GM19468 (cell line): ENCODE measurements around the gene NDUFAF5.
A peak's percentile ranks its signal among the peaks of the same experiment; 100 is the strongest.
"Not testable (repeated sequence)": the region's sequence is repeated elsewhere in the genome, so short reads cannot be mapped to it uniquely, and the experiment has no call there.

ENCODE experiments used
- ATAC-seq: cut with Tn5 transposase; IDR thresholded peaks from one replicate; pipeline ENCODE4 v1.9.1; 2021; ENCODE audit warnings: mild to moderate bottlenecking, moderate library complexity, moderate number of reproducible peaks; ENCODE audit not compliant: unreplicated experiment; ENCODE audit errors: extremely low read depth

Gene NDUFAF5, protein sequence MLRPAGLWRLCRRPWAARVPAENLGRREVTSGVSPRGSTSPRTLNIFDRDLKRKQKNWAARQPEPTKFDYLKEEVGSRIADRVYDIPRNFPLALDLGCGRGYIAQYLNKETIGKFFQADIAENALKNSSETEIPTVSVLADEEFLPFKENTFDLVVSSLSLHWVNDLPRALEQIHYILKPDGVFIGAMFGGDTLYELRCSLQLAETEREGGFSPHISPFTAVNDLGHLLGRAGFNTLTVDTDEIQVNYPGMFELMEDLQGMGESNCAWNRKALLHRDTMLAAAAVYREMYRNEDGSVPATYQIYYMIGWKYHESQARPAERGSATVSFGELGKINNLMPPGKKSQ

DNA sequence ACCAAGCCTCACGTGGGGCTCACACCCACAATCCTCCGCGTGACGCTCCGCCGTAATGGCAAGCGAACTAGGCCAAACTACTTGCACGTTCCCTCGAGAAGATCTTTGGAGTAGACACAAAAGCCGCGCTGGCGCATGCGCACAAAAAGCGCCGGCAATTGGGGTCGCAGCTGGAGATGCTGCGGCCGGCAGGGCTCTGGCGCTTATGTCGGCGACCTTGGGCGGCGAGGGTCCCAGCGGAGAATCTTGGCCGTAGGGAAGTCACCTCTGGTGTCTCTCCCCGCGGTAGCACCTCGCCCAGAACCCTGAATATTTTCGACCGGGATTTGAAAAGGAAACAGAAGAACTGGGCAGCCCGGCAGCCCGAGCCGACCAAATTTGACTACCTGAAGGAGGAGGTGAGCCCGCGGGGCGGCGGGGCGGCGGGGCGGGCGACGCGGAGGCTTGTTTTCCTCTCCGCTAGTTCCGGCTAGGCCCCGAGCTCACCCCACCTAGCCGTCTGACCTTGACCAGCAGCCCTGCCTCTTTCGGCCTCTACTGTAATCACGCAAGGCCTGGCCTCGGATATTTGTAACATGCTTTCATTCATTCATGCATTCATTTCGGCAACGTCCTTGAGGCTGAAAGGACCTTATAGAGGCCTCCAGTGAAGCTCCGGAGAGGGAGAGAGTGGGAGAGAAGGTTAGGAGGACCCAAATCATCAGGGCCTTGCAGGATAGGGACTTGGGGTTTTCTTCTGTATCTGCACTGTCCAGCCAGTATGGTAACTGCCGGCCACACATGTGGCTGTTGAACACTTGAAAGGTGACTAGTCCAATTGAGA, at the start of gene NDUFAF5, which contains the start of gene ESF1:
Gene NDUFAF5 (plus strand): TSS at position 136 of the 823 bp plus-strand sequence. CDS start 41 bp downstream, at position 177.
Gene ESF1 (minus strand): TSS at position 27 of the 823 bp plus-strand sequence. CDS start 1,779 bp downstream, outside the sequence.
- peak; percentile 91 for ATAC-seq

DNA sequence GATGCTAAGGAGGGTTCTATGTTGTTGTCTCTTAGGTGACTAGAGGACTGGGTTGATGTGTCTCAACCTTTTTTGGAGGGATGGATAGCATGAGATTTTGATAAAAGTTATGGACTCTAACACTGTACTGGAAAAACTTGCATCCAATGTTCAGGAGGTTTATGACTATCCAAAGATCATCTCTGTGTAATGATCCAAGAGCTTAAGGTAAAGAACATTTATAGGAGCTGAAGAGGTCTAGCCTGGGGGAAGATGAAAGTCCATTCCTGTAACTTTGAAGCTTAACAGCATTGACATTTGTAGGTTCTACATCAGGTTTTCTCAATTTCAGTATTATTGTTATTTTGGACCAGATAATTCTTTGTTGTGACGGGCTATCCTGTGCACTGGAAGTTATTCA, 49.0 kb upstream of the NDUFAF5 start:
- no peak for ATAC-seq

DNA sequence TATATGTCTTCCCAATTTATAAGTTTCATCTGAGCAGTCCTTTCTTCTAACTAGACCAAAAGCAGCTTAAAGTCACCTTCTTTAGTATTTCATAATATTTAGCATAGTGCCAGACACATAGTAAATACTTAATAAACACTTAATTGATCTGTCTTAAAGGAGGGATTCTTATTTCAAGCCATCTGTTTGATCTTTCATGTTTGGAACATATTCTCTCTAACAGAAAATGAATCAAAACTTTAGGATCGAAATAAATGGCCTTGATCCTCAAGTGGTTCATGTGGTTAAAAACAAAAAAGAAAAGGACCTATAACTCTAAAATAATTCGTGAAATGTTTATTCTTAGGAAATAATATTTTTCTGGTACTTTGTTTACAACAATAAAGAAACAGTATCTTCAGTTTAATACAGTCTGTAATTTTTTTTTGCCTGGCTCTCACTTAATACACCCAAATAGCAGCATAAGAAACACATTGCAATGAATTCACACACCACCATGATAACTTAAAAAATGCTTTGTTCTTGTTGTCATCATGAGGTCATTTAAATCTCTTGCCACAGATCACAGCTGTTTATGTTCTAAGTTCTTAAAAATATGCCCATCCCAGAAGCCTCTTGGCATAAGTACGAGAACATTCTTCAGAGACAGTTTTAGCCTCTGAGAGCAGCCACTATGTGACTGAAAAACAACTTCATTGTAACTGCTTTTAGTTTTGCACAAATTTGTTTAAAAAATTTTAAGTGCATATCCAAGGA, 48.2 kb upstream of the NDUFAF5 start:
- no peak for ATAC-seq

DNA sequence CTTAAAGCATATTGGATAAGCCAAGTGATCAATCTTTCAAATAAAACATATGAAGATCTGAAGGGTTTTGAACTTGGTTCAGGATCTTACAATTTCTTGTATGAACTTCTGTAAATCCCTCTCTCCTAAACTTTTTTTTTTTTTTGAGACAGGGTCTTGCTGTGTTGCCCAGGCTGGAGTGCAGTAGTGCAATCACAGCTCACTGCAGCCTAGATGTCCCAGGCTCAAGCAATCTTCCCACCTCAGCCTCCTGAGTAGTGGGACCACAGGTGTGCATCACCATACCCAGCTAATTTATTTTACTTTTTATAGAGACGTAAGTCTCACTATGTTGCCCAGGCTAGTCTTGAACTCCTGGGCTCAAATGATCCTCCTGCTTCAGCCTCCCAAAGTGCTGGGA, 46.6 kb upstream of the NDUFAF5 start:
- ATAC-seq: not testable (repeated sequence)

DNA sequence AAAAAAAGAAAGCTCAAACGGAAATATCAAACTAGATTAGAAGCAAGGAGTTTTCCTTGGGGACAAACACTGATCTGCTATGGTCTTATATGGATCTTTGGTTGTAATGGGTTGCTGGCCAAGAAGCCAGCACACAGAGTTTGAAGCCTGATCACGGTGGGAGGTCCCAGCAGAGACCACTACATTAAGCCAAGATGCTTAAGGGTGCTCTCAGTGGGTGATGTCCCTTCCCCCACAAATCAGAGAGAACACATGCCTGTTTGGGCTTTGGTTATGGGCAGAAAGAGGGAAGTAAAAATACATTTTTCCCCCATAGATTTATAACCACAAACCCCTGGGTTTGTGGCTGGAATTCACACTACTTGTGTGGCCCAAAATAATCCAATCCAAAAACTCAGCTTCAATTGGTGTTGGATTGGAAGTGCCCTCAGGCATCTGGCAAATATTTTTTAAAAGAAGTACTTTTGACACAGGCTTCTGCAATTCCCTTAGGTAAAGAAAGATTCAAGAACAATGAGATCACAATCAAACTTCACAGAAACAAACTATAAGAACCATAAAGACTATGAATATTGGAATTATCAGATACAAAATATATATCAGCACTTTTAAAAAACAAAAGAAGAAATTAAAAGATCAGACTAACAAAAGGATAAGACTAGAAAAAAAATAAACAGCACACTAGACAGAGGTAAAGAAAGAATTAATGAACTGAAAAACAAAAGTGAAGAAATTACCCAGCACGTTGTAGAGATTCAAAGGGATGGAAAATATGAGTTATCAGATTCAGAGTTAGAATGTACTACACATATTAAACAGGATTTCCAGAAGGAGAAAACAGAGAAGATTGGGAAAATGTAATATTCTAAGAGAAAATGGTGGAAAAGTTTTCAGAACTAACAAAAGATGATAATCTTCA, 44.8 kb upstream of the NDUFAF5 start:
- ATAC-seq: no peak

DNA sequence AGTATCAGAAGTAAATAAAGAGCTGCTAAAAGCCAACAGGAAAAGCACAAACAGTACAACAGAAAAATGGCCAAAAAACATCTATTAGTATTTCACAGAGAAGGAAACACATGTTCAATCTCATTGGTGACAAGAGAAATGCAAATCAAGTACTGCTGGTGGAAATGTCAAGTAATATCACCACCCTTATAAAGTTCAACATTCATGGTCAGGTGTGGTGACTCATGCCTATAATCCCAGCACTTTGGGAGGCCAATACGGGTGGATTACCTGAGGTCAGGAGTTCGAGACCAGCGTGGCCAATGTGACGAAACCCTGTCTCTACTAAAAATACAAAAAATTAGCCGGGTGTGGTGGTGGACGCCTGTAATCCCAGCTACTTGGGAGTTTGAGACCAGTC, 42.9 kb upstream of the NDUFAF5 start:
- ATAC-seq: no peak

DNA sequence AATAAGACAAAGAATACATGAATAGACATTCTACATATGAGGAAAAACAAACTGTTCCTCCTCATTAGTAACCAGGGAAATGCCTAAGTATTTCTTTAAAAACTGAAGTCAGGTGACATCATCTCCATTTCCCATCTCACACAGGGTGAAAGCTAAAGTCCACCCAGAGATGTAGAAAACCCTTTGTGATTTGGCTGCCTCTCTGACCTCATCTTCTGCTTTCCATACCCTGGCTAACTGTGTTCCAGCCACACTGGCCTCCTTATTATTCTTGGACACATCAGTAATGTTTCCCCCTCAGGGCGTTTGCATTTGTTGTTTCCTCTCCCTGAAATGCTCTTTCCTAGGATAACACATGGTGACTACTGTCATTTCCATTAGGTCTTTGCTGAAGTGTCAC, 40.5 kb upstream of the NDUFAF5 start:
- no peak for ATAC-seq

DNA sequence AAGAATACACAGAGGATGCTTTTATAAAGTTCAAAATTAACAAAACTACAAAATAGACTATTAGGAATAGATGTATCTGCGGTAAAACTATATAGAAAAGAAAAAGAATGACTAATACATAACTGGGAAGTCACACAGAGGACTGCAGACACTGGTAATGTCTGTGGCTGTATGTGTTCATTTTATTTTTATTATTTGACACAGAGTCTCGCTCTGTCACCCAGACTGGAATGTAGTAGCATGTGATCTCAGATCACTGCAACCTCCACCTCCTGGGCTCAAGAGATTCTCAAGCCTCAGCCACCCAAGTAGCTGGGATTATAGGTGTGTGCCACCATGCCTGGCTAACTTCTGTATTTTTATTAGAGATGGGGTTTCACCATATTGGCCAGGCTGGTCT, 39.0 kb upstream of the NDUFAF5 start:
- ATAC-seq: no peak

DNA sequence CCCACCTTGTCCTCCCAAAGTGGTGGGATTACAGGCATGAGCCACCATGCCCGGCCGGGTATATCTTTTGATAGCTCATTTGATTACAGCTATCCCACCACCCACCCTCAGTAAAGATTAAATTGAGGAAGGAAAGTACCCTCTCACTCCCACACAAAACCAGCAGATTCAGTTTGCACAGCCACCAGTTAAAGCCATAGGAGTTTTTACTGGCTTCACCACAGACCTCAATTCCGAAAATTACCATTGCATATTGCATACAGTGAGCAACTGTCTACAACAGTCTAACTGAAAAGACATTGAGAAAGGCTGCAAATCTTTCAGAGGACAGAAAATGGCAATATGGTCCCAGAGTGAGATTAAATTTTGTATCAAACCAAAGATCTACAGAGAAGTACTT, 35.0 kb upstream of the NDUFAF5 start:
- no peak for ATAC-seq

DNA sequence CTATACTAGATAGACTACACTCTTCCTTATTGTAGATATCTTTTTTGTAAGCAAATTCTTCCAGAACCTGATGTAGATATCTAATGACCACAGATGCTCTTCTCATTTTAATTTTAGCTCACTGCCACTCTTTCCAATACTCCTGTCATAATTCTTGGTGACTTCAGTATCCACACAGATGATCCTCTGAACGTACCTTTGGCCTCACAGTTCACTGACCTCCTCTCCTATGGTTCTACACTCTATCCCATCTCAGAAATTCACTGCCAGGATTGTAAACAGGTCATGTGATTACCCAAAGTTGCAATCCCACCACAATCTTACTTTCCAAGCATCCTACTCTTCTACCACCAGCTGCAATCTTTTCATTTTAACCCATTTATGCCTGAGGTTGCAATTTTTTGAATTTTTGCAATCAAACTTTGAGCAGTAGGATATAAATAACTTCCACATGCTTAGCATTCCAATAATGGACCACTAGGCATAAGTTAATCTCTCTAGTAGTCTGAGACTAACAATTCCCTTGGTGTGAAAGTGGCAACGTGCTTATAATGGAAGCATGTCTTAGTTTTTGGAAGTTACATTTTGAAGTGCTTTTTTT, 31.3 kb upstream of the NDUFAF5 start:
- no peak for ATAC-seq

DNA sequence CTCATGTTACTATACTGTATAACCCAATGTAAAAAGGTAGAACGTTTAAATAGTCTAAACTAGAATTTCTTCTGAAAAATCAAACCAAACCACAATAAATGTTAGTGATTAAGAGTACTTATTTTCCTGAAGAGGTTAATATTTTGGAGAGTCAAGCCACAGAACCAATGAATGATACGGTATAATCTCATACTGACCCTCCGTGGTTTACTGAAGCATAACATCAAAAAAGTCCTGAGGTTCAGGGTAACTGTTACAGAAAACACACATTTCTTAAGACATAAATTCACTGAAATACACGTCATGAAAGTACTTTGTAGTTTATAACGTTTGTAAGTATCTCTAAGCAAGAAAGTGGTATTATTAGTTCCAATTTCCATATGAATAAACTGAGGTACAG, 29.0 kb upstream of the NDUFAF5 start:
- ATAC-seq: no peak

DNA sequence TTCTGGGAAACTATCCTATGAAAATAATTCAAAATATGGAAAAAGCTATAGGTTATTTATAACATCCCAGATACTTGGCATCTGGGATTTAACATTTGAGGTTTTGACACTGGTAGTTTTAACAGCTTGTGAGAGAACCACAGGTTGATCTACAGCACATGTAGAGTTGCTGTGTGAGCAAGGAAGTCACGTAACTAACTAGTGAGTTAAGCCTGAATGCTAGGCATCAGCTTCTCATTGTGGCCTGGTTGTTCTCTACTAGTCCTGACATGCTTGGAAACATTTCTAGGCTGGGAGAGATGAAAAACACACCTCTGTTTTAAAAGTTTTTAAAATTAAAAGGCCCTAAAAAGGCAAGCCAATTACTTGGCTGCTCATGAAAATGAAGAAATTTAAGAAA, 28.3 kb upstream of the NDUFAF5 start:
- ATAC-seq: no peak

DNA sequence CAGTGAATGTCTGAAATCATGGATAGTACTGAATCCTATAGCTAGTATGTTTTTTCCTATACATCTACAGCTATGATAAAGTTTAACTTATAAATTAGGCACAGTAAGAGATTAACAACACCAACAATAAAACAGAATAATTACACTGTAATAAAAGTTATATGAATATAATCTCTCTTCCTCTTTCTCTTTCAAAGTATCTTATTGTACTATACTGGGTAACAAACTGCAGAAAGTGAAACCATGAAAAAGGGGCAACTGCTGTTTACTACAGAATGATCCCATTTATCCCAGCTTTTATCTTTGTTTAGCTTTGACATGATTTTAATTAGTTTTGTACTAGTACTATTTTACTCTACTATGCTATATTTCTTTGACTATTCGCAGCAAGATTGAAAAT, 25.9 kb upstream of the NDUFAF5 start:
- ATAC-seq: no peak

DNA sequence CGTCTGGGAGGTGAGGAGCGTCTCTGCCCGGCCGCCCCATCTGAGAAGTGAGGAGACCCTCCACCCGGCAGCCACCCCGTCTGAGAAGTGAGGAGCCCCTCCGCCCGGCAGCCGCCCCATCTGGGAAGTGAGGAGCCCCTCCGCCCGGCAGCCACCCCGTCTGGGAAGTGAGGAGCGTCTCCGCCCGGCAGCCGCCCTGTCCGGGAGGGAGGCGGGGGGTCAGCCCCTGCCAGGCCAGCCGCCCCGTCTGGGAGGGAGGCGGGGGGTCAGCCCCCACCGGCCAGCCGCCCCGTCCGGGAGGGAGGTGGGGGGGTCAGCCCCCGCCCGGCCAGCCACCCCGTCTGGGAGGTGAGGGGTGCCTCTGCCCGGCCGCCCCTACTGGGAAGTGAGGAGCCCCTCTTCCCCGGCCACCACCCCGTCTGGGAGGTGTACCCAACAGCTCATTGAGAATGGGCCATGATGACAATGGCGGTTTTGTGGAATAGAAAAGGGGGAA, 24.3 kb upstream of the NDUFAF5 start:
- not testable (repeated sequence) for ATAC-seq

DNA sequence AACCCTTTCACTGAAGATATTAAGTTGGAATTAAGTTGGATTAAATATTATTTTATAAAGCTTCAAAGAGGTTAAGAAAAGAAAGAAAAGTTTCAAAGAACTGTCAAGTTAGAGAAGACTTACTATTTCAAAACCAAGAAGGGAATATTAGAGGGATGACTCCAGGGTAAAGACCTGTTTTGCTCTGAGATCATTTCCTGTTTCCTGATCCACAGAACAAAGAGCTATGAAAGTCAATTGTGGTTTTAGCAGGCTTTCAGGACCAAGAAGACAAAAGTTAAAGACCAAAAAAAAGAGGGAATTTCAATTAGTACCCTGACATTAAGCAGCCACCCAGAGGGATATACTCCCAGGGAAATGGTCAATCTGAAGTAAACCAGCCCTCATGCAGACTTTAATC, 19.5 kb upstream of the NDUFAF5 start:
- ATAC-seq: no peak

DNA sequence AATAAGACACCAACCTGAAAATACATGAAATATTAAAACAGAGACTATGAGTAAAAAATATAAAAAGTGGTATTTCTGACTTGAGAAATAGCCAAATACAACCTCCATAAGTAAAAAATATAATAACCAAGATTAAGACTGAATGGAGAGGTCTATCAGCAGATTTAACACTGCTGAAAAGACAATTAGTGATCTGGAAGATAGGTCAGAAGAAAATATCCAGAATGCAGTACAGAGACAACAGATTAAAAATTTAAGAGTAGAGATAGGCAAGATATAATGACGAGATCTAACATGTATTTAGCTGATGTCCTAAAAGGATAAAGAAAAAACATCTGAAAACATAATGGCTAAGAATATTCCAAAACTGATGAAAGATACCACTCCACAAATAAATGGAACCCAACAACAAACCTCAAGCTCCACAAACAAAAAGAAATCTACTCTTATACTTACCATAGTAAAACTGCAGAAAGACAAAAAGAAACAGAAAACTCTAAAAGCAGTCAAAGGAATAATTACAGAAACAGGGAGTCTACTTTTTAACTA, 18.9 kb upstream of the NDUFAF5 start:
- no peak for ATAC-seq

DNA sequence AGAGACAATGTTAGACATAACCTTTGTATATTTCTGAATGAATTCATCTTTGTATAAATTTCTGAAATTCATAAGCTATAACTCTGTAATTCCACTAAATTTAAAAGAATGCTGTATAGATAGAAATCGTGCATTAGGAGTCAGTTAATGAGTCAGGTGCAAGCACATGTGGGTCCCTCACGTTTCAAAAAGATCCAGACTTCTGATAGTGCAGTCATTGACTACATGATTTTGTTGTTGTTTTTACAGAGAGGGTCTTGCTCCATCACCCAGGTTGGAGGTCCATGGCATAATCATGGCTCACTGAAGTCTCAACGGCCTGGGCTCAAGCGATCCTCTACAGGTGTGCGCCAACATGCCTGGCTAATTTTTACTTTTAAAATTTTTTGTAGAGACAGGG, 14.7 kb upstream of the NDUFAF5 start:
- no peak for ATAC-seq

DNA sequence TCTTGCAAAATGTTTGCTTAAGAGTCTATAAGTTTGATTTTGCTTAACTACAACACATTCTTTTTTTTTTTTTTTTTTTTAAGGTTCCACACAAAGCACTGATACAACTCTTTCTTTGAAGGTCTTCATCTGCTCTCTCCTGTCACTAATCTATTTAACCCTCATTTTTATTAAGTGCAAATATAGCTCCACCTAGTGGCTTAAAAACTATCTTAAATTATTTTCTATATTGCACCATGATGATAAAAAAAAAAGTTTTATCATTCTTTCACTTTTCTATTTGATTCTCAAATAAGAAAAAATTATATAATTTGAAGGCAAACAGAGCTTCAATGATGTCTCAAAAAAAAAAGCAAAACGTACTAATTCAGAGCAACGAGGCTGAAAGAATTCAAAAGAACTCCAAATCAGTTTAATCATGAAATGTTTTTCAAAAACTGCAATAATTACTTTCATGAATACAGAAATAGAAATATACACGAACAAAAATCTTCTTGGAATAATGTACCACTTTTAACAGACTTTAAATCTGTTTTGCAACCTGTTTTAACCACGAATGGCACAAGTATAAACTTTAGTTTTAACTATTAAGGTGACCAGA, 12.9 kb upstream of the NDUFAF5 start:
- no peak for ATAC-seq
